Posterior vena cava (tissue), 2 donors: Measurements from ENCODE around the gene CTCFL. TPM values are rescaled to one million over a fixed set of nuclear protein-coding genes. Genes with fewer than 3 reads are reported as not detected.

ENCODE experiments used
- DNase-seq: peaks from one replicate; pipeline ENCODE4 v3.0.0-alpha.2; 2020; ENCODE audit warnings: low spot score
- intact Hi-C, 2 donors: fragments of 100-400 bp; cut with DNase I; formaldehyde crosslinking; loops; one replicate each; pipeline versions ENCODE4 v1.14.1 to v1.14.2; 2022 to 2023
- total RNA-seq, 2 donors: library from RNA; stranded (reverse); fragmentation: NEBNext Ultra II Directional; extraction: Animal tissue kit (Norgen Biotek cat#: 25700); gene quantifications; one replicate each; pipeline ENCODE4 v1.2.1, GENCODE V29; 2021
- donor health status: DM: yes; HTN: yes; CAD: no.
- donor health status: DM: yes; HTN: yes; CAD: no.

The CTCFL gene
- total RNA-seq, 2 donors from 2014 or later: not detected

DNA sequence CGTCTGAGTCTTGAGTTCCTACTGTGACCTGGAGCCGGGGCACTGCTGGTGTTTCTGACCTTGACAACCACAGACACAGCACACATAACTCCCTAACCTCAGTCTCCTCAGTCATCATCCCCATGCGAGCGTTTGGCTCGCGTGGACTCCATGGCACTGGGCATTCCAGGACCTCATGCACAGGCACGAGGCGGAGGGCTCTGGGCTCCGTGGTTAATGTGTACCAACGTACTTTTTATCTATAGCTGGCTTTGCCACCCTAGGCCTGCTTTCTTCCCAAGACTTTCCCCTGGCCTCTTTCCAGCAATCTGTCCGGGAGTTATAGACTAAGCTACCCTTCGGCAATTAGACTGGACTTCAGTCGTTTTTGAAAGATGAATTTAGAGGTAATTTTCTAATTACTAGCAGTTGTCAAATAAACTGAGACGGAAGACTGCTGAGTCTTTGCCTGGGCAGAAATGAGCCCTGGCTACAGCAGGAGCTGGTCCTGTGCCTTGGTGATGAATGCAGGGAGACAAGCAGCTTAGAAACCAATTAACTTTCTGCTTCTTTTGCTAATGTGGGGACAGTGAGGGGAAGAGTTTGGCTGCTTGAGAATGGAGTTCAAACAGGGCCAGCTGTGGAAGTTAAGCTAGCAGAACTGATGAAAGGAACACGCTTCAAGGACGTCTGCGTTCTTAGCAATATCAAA lies 16.1 kb upstream of the CTCFL start:
- intact Hi-C loops: no loop called here
- no peak for DNase-seq

DNA sequence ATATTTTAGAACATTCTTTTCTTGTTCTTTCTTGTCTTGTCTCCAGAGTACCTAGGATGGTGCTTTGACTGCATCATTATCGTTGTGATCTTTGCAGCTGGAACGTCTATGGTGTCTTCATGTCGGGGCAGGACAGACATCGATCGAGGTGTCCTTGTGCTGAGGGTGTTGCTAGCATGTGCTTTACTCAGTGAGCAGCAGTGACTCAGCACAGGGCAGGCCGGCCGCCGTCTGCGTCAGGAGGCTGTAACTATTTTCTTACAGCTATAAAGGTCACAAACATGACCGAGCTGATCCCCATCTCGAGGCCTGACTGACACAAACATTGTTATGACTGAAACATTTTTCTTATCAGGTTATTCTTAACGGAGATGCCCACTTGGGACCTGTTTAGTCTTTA lies 14.9 kb upstream of the CTCFL start:
- DNase-seq: no peak

DNA sequence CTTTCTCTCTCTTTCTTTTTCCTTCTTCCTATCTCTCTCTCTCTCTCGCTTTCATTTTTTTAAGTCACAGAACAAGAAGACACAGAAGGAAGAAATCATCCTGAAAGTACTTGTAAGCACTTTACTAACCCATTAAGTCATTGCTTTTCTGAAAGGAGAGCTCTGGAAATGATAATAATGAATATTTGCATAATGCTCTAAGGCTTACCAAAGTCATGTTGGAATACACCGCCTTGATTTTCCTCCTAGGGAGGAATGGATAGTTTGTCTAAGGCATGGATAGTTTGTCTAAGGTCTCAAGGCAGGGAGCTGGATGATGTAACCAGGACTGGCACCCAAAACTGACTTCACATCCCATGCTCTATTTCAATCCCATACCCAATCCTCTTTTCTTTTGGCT lies 12.9 kb upstream of the CTCFL start:
- intact Hi-C loops: no loop called here
- DNase-seq: no peak

More for the DNA sequence above, 14.9 kb upstream of the CTCFL start:
- intact Hi-C loops: no loop called here

DNA sequence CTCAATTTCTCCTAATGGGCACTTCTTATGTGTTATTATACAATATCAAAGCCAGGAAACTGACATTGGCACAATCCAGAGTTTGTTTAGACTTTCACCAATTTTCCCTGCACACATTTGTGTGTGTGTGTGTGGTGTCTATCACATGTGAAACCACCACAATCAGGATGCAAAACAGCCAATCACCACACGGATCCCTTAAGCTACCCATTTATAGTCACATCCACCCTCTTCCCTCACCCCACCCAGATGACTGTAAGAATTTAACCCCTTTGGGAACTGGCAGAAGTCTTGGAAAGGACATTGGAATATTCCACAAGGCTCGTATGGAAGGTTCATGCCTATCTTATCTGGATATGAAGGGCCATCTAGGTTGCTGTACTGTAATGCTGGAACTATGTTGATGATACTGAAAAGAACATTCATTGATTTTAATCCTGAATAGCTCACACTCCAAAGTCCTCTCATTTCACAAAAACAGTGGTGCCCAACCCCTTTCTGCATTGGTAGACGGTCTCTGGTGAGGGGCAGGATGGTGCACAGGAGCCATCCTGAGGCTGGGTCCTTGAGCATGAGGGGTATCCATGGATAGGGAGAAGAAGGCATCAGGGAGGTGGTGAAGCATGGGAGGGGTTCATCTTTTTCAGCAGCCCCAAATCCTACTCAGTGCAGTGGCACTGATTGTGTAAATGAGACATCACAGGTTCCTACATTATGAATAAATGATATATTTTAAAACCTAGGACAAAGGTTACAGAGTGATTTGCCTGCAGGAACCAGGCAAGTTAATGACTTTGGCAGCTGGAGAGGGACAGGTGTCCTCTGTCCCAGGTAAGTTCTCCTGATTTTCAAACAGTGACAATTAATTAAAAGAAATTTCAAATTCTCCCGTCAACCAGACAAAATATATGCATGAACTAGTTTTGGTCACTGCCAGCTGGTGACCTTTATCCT lies 12.1 kb upstream of the CTCFL start:
- no peak for DNase-seq
- intact Hi-C loops: no loop called here

DNA sequence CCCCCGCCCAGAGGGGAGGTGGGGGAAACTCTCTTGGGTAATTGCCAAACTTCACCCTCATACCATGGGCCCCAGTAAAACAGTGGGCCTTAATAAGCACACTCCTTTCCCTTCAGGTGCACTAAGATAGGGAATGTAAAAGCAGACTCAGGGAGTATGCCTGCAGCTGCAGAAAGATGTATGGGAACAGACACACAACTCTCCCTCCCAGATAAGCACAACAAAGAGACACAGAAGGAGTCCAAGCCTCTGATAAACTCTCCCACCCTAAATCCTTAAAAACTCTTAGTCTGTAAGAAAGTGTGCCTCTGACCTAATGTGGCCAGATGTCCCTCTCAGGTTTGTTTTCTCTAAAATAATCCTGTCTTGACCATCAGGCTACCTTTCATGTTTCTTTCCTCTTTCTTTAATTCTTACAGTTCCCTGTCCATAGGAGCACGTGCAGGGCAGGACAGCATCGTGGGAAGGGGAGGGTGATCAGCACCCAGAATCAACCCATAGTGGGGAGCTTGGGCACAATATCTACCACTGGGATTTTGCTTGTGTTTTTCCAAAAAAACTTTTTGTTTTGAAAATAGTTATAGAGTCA lies 11.3 kb upstream of the CTCFL start:
- intact Hi-C loops: no loop called here

DNA sequence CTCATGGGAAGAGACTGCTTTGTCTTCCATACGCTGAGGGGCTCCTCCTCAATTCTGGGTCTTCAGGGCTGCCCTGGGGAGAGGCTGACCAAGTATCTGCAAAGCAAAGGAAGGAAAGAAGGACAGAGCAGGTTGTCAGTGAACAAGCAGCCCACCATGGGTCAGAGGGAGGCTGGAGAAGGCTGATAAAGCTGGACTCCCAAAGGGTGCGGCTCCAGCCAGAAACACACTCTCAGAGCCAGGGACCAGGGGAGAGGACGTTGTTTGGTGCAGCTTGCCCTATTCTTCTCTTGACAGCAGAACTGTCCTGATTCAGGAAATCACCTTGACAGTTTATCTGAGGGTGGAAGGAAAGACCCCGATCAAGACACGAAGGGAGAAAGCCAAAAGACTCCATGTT lies 10.4 kb upstream of the CTCFL start:
- no peak for DNase-seq
- intact Hi-C loops: no loop called here

More for the DNA sequence above, 11.3 kb upstream of the CTCFL start:
- no peak for DNase-seq

DNA sequence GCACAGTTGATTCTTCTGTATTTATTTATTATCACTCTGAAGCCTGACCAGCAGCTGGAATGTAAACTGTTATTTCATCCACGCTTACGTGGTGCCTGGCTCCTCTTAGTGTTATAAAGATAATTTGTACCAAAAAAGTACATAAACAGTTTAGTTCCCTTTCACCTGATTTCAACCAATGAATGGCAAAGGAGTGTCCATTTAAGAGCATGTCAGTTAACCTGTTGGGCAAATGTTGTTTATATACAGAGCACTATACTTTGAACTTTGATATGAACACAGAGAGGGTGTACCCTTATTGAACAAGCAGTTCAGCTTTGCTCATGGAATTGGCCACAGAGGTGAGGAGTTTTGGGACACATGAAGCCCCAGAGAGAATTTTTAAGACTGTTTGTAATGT lies 7.2 kb upstream of the CTCFL start:
- intact Hi-C loops: no loop called here
- no peak for DNase-seq

DNA sequence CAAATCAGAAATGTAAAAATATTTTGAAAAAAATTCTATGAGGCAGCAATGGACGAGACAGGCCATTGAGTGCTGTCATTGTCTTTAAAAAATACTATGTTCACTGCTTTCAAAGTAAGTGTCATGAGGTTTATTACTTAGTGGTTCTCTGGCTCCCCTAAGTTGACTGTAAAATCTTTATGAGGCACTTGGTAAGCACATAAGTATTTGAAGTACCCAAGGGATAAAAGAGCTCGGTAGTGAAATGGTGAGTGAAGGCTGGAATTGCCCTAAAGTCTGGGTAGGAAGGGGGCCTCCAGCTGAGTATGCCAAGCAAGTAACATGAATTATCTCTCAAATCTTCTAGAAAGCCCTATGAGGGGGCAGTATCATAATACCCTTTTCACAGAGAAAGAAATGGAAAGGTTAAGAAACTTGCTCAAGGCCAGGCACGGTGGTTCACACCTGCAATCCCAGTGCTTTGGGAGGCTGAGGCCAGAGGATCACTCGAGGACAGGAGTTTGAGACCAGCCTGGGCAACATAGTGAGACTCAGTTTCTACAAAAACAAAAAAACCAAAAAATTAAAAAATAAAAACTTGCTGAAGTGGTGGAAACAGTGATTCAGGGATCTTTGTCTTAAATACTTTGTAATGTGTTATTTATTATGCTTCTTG lies 5.5 kb upstream of the CTCFL start:
- DNase-seq: no peak
- intact Hi-C loops: no loop called here

DNA sequence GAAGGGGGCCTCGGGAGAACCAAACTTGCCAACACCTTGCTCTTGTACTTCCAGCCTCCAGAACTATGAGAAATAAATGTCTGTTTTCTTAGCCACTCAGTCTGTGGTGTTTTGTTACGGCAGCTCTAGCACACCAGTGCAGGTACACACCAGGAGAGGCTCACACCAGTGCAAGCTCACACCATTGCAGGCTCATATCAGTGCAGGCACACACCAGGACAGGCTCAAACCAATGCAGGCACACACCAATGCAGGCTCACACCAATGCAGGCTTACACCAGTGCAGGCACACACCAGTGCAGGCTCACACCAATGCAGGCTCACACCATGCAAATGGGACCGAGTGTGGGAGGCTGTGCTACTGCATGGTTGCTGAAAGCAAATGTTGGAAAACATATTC lies 4.9 kb upstream of the CTCFL start:
- no peak for DNase-seq
- intact Hi-C loops: loop anchor here in 1 of 2 donors (5.0 kb wide), 1 partner anchor 57 kb away; no protein-coding TSS in a partner anchor

DNA sequence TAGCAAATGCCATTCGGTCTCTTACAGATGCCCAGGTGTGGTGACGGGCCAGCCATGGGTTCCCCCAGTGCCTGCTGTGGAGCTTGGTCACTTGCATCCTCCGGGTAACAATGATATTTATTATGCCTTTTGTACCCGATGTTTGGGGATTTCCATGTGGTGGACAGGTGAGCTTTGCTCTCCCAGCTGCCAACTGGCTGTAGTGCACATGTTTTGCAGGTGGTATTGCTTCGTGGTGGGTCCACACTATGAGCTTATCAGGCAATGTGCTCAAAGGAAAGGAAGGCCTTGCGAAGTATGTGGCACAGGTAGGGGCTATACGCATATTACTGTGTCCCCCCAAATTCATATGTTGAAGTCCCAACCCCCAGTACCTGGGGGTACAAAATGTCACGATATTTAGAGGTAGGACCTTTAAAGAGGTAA lies 4.2 kb upstream of the CTCFL start:
- no peak for DNase-seq
- intact Hi-C loops: loop anchor here in 1 of 2 donors (5.0 kb wide), 1 partner anchor 58 kb away; no protein-coding TSS in a partner anchor

DNA sequence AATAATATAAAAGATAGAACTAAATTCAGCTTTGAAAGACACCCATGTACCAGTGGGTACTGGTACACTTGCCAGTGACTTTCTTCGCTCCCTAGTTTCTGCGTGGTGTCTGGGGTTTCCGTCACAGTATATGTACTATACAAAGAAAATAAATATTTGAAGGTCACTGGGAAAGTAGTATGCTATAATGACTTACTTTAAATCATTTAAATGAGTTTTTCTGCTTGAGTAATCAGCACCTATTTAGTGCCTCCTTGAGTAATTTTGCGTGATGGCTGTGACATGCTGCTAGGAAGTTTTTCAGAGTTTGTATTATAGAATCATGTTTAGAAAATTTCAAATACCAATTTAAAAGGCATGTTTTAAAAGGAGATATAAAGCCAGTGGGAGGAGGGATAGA lies 3.2 kb upstream of the CTCFL start:
- intact Hi-C loops: loop anchor here in 1 of 2 donors (5.0 kb wide), 1 partner anchor 59 kb away; no protein-coding TSS in a partner anchor
- DNase-seq: no peak

DNA sequence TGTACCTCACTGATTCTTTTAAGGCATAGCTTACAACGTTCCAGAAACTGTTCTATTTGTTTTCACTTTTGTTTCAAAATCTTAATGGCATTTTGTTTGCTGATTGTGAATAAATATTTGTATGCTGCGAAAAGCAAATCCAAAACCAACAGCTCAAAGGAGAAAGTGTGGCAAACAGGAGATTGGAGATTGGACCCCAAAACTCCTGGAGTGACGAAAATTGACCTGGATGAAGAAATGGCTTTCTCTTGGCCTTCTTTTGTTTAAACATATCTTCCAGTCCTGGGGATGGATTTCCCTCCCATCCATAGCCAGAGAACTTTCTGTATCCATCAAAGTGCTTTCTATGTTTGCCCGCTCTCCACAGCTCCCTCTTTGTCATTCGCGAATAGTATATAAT lies 2.8 kb upstream of the CTCFL start:
- intact Hi-C loops: loop anchor here in 1 of 2 donors (5.0 kb wide), 1 partner anchor 60 kb away; no protein-coding TSS in a partner anchor
- no peak for DNase-seq

DNA sequence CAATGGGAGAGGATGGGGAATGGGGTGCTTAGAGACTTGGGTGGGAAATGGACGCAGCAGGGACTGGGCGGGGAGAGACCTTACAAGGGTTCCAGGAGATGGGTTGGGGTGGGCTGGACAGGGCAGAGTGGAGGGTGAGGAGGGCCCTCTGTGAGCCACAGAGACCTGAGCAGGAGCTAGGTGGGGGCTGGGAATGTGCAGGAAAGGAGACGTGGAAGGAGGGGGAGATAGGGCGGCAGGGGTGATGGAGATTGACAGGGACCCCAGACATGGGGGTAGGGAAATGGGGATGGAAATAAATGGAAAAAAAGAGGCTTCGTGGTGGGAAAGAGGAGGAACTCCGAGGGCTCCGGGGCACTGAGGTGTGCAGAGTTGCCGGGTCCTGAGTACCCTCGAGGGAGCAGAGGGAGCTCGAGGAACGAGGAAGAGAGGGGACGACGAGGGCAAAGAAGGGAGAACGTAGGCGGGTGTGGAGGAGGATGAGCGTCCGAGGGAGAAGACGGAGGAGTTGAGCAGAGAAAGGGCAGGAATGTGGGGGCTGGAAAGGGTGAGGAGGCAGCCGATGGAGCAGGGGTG lies 2.0 kb upstream of the CTCFL start:
- intact Hi-C loops: loop anchor here in 1 of 2 donors (5.0 kb wide), 1 partner anchor 60 kb away; no protein-coding TSS in a partner anchor

DNA sequence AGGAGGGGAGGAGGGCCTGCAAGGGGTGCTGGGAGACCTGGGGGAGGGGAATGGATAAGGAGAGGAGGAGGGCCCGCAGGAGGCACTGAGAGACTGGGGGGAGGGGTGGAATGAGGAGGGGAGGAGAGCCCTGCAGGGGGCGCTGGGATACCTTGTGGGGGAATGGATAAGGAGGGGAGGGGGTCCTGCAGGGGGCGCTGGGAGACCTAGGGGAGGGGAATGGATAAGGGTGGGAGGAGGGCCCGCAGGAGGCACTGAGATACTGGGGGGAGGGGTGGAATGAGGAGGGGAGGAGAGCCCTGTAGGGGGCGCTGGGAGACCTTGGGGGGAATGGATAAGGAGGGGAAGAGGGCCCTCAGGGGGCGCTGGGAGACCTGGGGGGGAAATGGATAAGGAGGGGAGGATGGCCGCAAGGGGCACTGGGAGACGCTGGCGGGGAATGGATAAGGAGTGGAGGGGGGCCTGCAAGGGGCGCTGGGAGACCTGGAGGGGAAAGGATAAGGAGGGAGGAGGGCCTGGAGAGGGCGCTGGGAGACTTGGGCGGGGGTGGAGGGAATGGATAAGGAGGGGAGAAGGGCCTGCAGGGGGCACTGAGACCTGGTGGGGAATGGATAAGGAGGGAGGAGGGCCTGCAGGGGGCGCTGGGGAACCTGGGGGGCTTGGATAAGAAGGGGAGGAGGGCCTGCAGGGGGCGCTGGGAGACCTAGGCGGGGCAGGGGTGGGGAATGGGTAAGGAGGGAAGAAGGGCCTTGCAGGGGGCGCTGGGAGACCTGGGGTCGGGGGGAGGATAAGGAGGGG lies 1.3 kb upstream of the CTCFL start:
- no peak for DNase-seq
- intact Hi-C loops: loop anchor here in 1 of 2 donors (5.0 kb wide), 1 partner anchor 61 kb away; no protein-coding TSS in a partner anchor

More for the DNA sequence above, 2.0 kb upstream of the CTCFL start:
- no peak for DNase-seq

DNA sequence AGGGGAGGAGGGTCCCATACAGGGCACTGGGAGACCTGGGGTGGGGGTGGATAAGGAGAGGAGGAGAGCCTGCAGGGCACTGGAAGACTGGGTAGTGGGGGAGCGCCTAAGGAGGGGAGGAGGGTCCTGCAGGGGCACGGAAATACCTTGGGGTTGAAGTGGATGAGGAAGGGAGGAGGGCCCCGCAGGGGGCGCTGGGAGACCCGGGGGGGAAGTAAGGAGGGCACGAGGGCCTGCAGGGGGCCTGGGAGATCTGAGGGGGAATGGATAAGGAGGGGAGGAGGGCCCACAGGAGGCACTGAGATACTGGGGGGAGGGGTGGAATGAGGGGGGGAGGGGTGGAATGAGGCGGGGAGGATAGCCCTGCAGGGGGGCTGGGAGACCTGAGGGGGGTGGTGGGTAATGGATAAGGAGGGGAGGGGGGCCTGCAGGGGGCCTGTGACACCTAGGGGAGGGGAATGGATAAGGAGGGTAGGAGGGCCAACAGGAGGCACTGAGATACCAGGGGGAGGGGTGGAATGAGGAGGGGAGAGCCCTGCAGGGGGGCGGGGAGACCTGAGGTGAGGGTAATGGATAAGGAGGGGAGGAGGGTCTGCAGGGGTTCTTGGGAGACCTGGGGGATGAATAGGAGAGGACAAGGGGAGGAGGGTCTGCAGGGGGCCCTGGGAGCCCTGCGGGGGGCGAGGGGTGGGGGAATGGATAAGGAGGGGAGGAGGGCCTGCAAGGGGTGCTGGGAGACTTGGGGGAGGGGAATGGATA lies 567 bp upstream of the CTCFL start:
- DNase-seq: no peak
- intact Hi-C loops: loop anchor here in 1 of 2 donors (5.0 kb wide), 1 partner anchor 62 kb away; no protein-coding TSS in a partner anchor

DNA sequence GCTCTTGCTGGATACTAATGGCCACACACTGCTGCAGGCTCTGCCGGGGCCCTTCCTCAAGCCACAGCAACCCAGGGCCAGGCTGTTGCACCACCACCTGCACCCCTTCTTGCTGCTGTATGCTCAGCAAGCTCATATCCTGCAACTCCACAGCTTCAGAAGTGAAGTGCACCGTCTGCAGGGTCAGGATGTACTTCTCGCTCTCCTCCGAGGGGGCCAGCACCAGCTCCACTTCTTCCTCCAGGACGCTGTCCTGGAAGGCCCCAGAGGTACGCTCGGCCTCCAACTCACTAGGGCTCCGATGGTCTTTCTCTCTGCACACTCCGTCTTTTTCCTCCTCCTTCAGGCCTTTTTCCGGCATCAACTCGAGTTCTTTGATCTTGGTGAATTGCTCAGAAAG lies 1.2 kb downstream of the CTCFL start:
- intact Hi-C loops: no loop called here
- DNase-seq: no peak

DNA sequence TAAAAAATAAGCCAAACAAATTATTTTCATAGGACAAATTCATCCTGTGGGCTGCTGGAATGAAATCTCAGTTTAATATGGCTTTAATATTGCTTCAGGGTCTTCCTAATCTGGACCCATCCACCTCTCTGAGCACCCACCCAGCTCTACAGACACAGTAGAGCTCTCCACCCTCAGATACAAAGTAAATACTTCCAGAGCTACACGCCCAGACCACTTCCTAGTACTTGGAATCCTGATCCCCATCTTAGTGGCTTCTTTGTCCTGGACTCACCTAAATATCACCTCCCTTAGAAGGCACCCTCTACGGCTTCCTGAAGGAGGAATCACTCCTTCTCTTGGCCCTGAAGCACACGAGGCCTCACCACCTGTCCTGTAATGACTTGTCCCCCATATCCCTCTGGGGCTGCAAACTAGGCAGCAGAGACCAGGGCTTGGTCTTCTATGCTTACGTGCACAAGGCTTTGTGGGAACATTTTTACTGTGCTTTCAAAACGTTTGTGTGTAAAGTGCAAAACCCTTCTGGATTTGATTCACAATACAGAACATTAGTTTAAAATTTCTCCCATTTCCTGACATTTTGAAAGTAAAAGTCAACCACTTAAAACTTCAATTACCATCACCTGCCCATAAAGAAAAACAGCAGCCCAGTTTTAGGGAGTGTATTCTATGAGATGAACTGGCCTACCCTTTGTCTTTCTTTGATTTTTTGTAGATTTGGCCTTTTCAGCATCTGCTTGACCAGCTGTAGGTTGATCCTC lies 2.4 kb downstream of the CTCFL start:
- DNase-seq: no peak
- intact Hi-C loops: no loop called here
